ENCODE data around the gene STAMBPL1. TPM values are rescaled to one million over a fixed set of nuclear protein-coding genes. Genes with fewer than 3 reads are reported as not detected.
"Not testable (repeated sequence)": the region's sequence is repeated elsewhere in the genome, so short reads cannot be mapped to it uniquely, and the experiment has no call there.

STAMBPL1 gene
- total and polyA plus RNA-seq, 4 donors, result 8.4 to 23.9 (median 10.3) TPM

DNA sequence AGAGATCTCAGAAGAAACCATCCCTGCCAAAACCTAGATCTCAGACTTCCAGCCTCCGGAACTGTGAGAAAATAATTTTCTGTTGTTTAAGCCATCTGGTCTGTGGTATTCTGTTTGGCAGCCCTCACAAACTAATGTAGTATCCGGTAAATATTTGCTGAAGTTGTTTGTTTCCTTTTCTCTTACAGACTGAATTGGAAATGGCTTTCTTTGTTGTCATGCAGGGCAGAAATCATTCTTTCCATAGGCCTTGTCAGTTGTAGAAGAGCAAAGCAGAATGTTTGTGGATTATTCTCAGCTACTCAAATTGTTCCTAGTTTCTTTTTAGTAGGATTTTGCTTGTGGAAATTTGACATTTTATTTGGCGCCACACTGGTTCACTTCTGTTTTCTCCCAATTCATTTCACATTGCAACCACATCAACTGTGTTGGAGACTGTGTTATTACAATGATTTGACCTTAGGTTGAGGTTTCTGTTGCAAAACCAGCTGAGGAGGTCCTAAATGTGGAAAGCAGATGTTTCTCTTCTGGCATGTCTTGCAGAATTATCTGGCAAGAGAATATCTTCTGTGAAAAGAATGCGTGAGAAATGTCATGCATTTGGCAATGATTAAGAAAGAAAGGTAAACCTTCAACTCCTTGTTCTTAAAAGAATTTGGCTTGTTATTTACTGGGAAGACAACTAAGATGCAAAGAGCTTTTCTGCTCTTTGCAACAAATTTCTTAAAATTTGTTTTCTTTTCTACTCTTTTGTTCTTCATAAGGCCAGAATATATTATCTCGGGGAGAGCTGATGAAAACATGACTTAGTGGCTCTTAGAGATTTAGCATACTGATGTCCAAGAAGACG lies 46.7 kb downstream of the STAMBPL1 start:
- DNase-seq (ENCODE audit: low read depth in 4 of 6, low spot score in 6 of 6), result peak in 1 of 6 donors; percentile 68

GRCh38 chr10:88927416-88927690 lies 47.3 kb downstream of the STAMBPL1 start:
- no peak for DNase-seq (ENCODE audit: low read depth in 4 of 6, low spot score in 6 of 6)
- H3K4me3 ChIP-seq (ENCODE audit: low read depth, low read length), result no peak overlapping the region
- no peaks in the 10 kb centered on the region for H3K27me3 ChIP-seq (ENCODE audit: control insufficient read depth, insufficient read depth, low read length)
- peak overlapping the region; percentile 47 for H3K27ac ChIP-seq (ENCODE audit: low read depth, low read length)
- H3K4me1 ChIP-seq (ENCODE audit: control insufficient read depth, insufficient read depth, low read length), result no peaks in the 10 kb centered on the region
- WGBS (ENCODE audit: insufficient coverage), result 100% methylated on average over 1 of the region's 2 CpGs
- H3K9me3 ChIP-seq (ENCODE audit: control insufficient read depth, insufficient read depth, low read length), result no peaks in the 10 kb centered on the region
- no peaks in the 10 kb centered on the region for H3K36me3 ChIP-seq (ENCODE audit: control insufficient read depth, insufficient read depth, low read length)

More for the DNA sequence above, 46.7 kb downstream of the STAMBPL1 start:
- H3K4me1 ChIP-seq (ENCODE audit: control insufficient read depth, insufficient read depth, low read length), result no peaks in the 10 kb centered on the region
- peak overlapping the region; percentile 57 for H3K27ac ChIP-seq (ENCODE audit: low read depth, low read length)
- no peaks in the 10 kb centered on the region for H3K36me3 ChIP-seq (ENCODE audit: control insufficient read depth, insufficient read depth, low read length)
- H3K27me3 ChIP-seq (ENCODE audit: control insufficient read depth, insufficient read depth, low read length), result no peaks in the 10 kb centered on the region
- H3K9me3 ChIP-seq (ENCODE audit: control insufficient read depth, insufficient read depth, low read length), result no peaks in the 10 kb centered on the region
- no peak overlapping the region for H3K4me3 ChIP-seq (ENCODE audit: low read depth, low read length)
- WGBS (ENCODE audit: insufficient coverage), result 20% methylated on average over 1 of the region's 6 CpGs

DNA sequence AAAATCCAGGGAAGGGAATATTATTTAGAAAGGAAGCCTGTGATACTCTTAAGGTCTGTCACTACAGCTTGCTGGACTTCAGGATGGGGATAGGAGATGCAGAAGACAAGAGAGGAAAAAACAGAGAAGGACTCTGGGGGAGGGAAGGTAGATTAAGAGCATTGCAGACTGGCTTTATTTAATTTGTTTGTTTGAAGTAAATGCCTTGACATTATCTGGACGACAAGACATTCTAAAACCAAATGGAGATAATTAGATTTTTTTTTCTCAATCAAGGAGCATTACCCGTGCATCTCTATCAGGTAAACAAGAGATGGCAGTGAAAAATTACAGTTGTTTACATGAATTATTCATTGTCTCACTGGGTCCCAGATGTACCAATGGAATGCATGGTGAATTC lies 48.2 kb downstream of the STAMBPL1 start:
- no CpG with 5 or more reads among the region's 2 CpGs for WGBS (ENCODE audit: insufficient coverage)
- DNase-seq (ENCODE audit: low read depth in 4 of 6, low spot score in 6 of 6), result no peak

DNA sequence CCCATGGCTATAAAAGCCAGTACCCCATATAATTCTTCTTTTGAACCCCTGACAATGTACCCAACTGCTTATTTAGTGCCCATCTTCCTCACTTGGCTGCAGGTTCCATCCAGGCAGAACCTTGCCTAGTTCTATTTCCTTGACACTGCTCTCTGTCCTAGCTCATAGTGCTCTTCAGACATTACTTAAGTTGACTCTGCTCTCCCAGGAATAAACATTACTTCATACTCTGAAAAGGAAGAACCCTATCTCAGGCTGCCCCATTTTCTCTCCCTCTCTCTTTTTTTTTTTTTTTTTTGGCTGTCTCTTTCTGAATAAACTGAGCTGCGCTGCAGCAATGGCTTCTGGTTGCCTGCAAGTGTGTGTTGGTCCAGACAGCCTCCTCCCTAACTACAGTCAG lies 51.5 kb downstream of the STAMBPL1 start:
- H3K4me3 ChIP-seq (ENCODE audit: low read depth, low read length), result no peak overlapping the region
- no peak for DNase-seq (ENCODE audit: low read depth in 4 of 6, low spot score in 6 of 6)
- WGBS (ENCODE audit: insufficient coverage), result no CpG with 5 or more reads among the region's 1 CpG
- no peaks in the 10 kb centered on the region for H3K9me3 ChIP-seq (ENCODE audit: control insufficient read depth, insufficient read depth, low read length)
- H3K27ac ChIP-seq (ENCODE audit: low read depth, low read length), result no peak overlapping the region
- H3K27me3 ChIP-seq (ENCODE audit: control insufficient read depth, insufficient read depth, low read length), result no peaks in the 10 kb centered on the region
- peaks cover 4% of the 10 kb centered on the region for H3K4me1 ChIP-seq (ENCODE audit: control insufficient read depth, insufficient read depth, low read length)
- no peaks in the 10 kb centered on the region for H3K36me3 ChIP-seq (ENCODE audit: control insufficient read depth, insufficient read depth, low read length)

More for the DNA sequence above, 48.2 kb downstream of the STAMBPL1 start:
- H3K9me3 ChIP-seq (ENCODE audit: control insufficient read depth, insufficient read depth, low read length), result no peaks in the 10 kb centered on the region
- H3K27me3 ChIP-seq (ENCODE audit: control insufficient read depth, insufficient read depth, low read length), result no peaks in the 10 kb centered on the region
- H3K4me1 ChIP-seq (ENCODE audit: control insufficient read depth, insufficient read depth, low read length), result no peaks in the 10 kb centered on the region
- H3K27ac ChIP-seq (ENCODE audit: low read depth, low read length), result no peak overlapping the region
- no peak overlapping the region for H3K4me3 ChIP-seq (ENCODE audit: low read depth, low read length)
- H3K36me3 ChIP-seq (ENCODE audit: control insufficient read depth, insufficient read depth, low read length), result no peaks in the 10 kb centered on the region

DNA sequence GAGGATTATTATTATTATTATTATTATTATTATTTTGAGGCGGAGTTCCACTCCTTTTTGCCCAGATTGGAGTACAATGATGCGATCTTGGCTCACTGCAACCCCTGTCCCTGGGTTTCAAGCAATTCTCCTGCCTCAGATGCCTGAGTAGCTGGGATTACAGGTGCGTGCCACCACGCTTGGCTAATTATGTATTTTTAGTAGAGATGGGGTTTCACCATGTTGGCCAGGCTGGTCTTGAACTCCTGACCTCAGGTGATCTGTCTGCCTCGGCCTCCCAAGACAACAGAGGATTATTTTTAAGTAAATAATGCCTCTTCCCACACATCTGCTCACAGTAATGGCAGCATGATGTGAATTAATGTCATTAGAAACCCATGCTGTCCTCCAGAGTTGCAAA lies 52.0 kb downstream of the STAMBPL1 start:
- not testable (repeated sequence) for H3K36me3 ChIP-seq (ENCODE audit: control insufficient read depth, insufficient read depth, low read length); H3K4me1 ChIP-seq (ENCODE audit: control insufficient read depth, insufficient read depth, low read length); H3K9me3 ChIP-seq (ENCODE audit: control insufficient read depth, insufficient read depth, low read length); DNase-seq (ENCODE audit: low read depth in 4 of 6, low spot score in 6 of 6); H3K27ac ChIP-seq (ENCODE audit: low read depth, low read length); H3K4me3 ChIP-seq (ENCODE audit: low read depth, low read length); H3K27me3 ChIP-seq (ENCODE audit: control insufficient read depth, insufficient read depth, low read length)
- WGBS (ENCODE audit: insufficient coverage), result no CpG with 5 or more reads among the region's 5 CpGs

- Histone ChIP-seq H3K9me3 (ENCODE audit: control insufficient read depth, insufficient read depth, low read length) (no peaks in the 10 kb centered on the region), H3K27ac (ENCODE audit: low read depth, low read length) (no peak overlapping the region), H3K36me3 (ENCODE audit: control insufficient read depth, insufficient read depth, low read length) (no peaks in the 10 kb centered on the region), H3K4me1 (ENCODE audit: control insufficient read depth, insufficient read depth, low read length) (peaks cover 4% of the 10 kb centered on the region), H3K27me3 (ENCODE audit: control insufficient read depth, insufficient read depth, low read length) (no peaks in the 10 kb centered on the region), H3K4me3 (ENCODE audit: low read depth, low read length) (no peak overlapping the region)
- DNase-seq (ENCODE audit: low read depth in 4 of 6, low spot score in 6 of 6), result peak in 3 of 6 donors; percentile 50 to 93 (median 86)
- 47% methylated on average over 7 of the region's 7 CpGs for WGBS (ENCODE audit: insufficient coverage)
These were observed 52.7 kb downstream of the STAMBPL1 start for GRCh38 chr10:88932539-88933256.

- Histone ChIP-seq H3K4me1 (ENCODE audit: control insufficient read depth, insufficient read depth, low read length) (peaks cover 4% of the 10 kb centered on the region), H3K27me3 (ENCODE audit: control insufficient read depth, insufficient read depth, low read length) (no peaks in the 10 kb centered on the region), H3K27ac (ENCODE audit: low read depth, low read length) (no peak overlapping the region), H3K36me3 (ENCODE audit: control insufficient read depth, insufficient read depth, low read length) (no peaks in the 10 kb centered on the region), H3K9me3 (ENCODE audit: control insufficient read depth, insufficient read depth, low read length) (no peaks in the 10 kb centered on the region), H3K4me3 (ENCODE audit: low read depth, low read length) (no peak overlapping the region)
- DNase-seq (ENCODE audit: low read depth in 4 of 6, low spot score in 6 of 6), result no peak
- WGBS (ENCODE audit: insufficient coverage), result 88% methylated on average over 1 of the region's 2 CpGs
These were observed 53.5 kb downstream of the STAMBPL1 start for GRCh38 chr10:88933564-88933963.

GRCh38 chr10:88934900-88935672 lies 55.0 kb downstream of the STAMBPL1 start:
- no peak overlapping the region for H3K27ac ChIP-seq (ENCODE audit: low read depth, low read length)
- no peaks in the 10 kb centered on the region for H3K36me3 ChIP-seq (ENCODE audit: control insufficient read depth, insufficient read depth, low read length)
- WGBS (ENCODE audit: insufficient coverage), result 47% methylated on average over 14 of the region's 17 CpGs
- peaks cover 4% of the 10 kb centered on the region for H3K4me1 ChIP-seq (ENCODE audit: control insufficient read depth, insufficient read depth, low read length)
- no peak overlapping the region for H3K4me3 ChIP-seq (ENCODE audit: low read depth, low read length)
- no peaks in the 10 kb centered on the region for H3K9me3 ChIP-seq (ENCODE audit: control insufficient read depth, insufficient read depth, low read length)
- H3K27me3 ChIP-seq (ENCODE audit: control insufficient read depth, insufficient read depth, low read length), result no peaks in the 10 kb centered on the region
- peak; percentile 62 to 96 (median 74) for DNase-seq (ENCODE audit: low read depth in 4 of 6, low spot score in 6 of 6)

- Histone ChIP-seq H3K9me3 (ENCODE audit: control insufficient read depth, insufficient read depth, low read length) (no peaks in the 10 kb centered on the region), H3K4me1 (ENCODE audit: control insufficient read depth, insufficient read depth, low read length) (peaks cover 4% of the 10 kb centered on the region), H3K27me3 (ENCODE audit: control insufficient read depth, insufficient read depth, low read length) (no peaks in the 10 kb centered on the region), H3K4me3 (ENCODE audit: low read depth, low read length) (no peak overlapping the region), H3K27ac (ENCODE audit: low read depth, low read length) (no peak overlapping the region), H3K36me3 (ENCODE audit: control insufficient read depth, insufficient read depth, low read length) (no peaks in the 10 kb centered on the region)
- no peak for DNase-seq (ENCODE audit: low read depth in 4 of 6, low spot score in 6 of 6)
- WGBS (ENCODE audit: insufficient coverage), result 85% methylated on average over 2 of the region's 3 CpGs
These were observed 56.6 kb downstream of the STAMBPL1 start for GRCh38 chr10:88936656-88937055.

Data from spinal cord (tissue), 10 donors.